Uterine smooth muscle cell (primary cell): ENCODE data around the gene PROX2. TPM values are rescaled to one million over a fixed set of nuclear protein-coding genes. Genes with fewer than 3 reads are reported as not detected.

ENCODE experiments used
- total RNA-seq: library from RNA; depleted of rRNA; stranded (reverse); fragments of >200 nt; gene quantifications from 2 replicates; pipeline ENCODE4 v1.2.3, GENCODE V29; 2014

Gene PROX2
- total RNA-seq, result not detected in 2 replicates

GRCh38 chr14:74875941-74876913, at the start of gene PROX2:
PROX2 (minus strand) TSS chr14:74876145; CDS start chr14:74863834, 12,311 bp downstream.

GRCh38 chr14:74922752-74923401, 46.9 kb upstream of the PROX2 start, which contains the start of gene RPS6KL1:
RPS6KL1 (minus strand) TSS chr14:74923260; CDS start chr14:74921541, 1,719 bp downstream.

GRCh38 chr14:74881431-74882102, 5.6 kb upstream of the PROX2 start, which contains the start of gene DLST:
DLST (plus strand) TSS chr14:74881916; CDS start chr14:74881954, 38 bp downstream.

Other genes starting within 250 kb of the PROX2 start
- gene AREL1, start 163.1 kb downstream of the PROX2 start, total RNA-seq, result 26.4 and 30.1 TPM in 2 replicates
- 33.2 and 44.9 TPM in 2 replicates for gene FCF1, start 163.0 kb downstream of the PROX2 start, total RNA-seq
- gene YLPM1, start 112.8 kb downstream of the PROX2 start, total RNA-seq, result 30.2 and 37.4 TPM in 2 replicates
- 63.0 and 88.6 TPM in 2 replicates for gene DLST, start 5.8 kb upstream of the PROX2 start, total RNA-seq
- gene RPS6KL1, start 47.1 kb upstream of the PROX2 start, total RNA-seq, result 1.1 and 1.7 TPM in 2 replicates
- gene PGF, start 79.5 kb upstream of the PROX2 start, total RNA-seq, result 2.7 and 3.5 TPM in 2 replicates
- gene EIF2B2, start 126.8 kb upstream of the PROX2 start, total RNA-seq, result 51.5 and 74.6 TPM in 2 replicates
- 29.9 and 35.6 TPM in 2 replicates for gene MLH3, start 175.3 kb upstream of the PROX2 start, total RNA-seq
- gene ACYP1, start 187.9 kb upstream of the PROX2 start, total RNA-seq, result 9.1 and 15.2 TPM in 2 replicates
- gene ZC2HC1C, start 193.5 kb upstream of the PROX2 start, total RNA-seq, result 1.8 and 1.9 TPM in 2 replicates